K562 (cell line): ENCODE measurements around the gene GALNT7. TPM values are rescaled to one million over a fixed set of nuclear protein-coding genes. Genes with fewer than 3 reads are reported as not detected.

Experiments used
- ATAC-seq: fragments of 200-7000 bp; cut with Tn5 transposase; 3 replicates; pipeline ENCODE4 v1.9.1; 2020; ENCODE audit warnings: moderate library complexity
- BruUV-seq: library from RNA; stranded (reverse); fragments of 400-500 nt; replicated peaks from 2 replicates; lab custom pipeline; 2021; lab: Mats Ljungman, UMichigan
- CTCF ChIA-PET: fragments of 300-600 bp; formaldehyde crosslinking; extraction: SDS; loops from one replicate; lab custom pipeline; 2021; ENCODE audit warnings: low intra/inter-chr PET ratio; lab: Yijun Ruan, JAX
- POLR2A ChIA-PET: fragments of 300-600, 350-650 bp; sonication (Branson Sonifier 250); formaldehyde crosslinking; extraction: SDS; loops from one replicate; lab custom pipeline; 2021; ENCODE audit warnings: antibody characterized with exemption, inconsistent platforms; lab: Yijun Ruan, JAX
- DNase-seq, 4 experiments: peaks; one replicate each; pipeline versions ENCODE4 v3.0.0 to v3.0.0-alpha.2; 2011 to 2018; ENCODE audit warnings: low spot score in 3 of 4, mixed read lengths in 3 of 4; ENCODE audit errors: extremely low read depth in 1 of 4
- FAIRE-seq: peaks from 2 replicates; lab custom pipeline; 2011; peaks lifted over from hg19 to GRCh38; lab: Jason Lieb, UNC
- H2AFZ ChIP-seq: 2 replicates; pipeline ENCODE4 v1.6.0; 2011; ENCODE audit warnings: low read depth, low read length, control low read depth, inconsistent platforms
- H3K27ac ChIP-seq: fragments of 200-600 bp; 3 replicates; pipeline ENCODE4 v1.8.0; 2011; ENCODE audit warnings: low read depth, mild to moderate bottlenecking, control low read depth, inconsistent platforms, low read length, moderate library complexity, mixed read lengths; ENCODE audit errors: extremely low read depth
- H3K27me3 ChIP-seq, 2 experiments: fragments of 300-600 bp in 1 of 2; 2 replicates in 1 of 2; 3 replicates in 1 of 2; pipeline versions ENCODE4 v1.6.0 to v1.8.0; 2011; ENCODE audit warnings: inconsistent platforms in 2 of 2, low read length in 2 of 2, mild to moderate bottlenecking in 1 of 2, mixed read lengths in 1 of 2, moderate library complexity in 1 of 2; ENCODE audit not compliant: control insufficient read depth in 2 of 2, insufficient read depth in 2 of 2
- H3K36me3 ChIP-seq: fragments of 300-600 bp; 3 replicates; pipeline ENCODE4 v1.8.0; 2011; ENCODE audit warnings: mild to moderate bottlenecking, low read length, inconsistent platforms; ENCODE audit not compliant: control insufficient read depth, insufficient read depth
- H3K4me1 ChIP-seq, 2 experiments: fragments of 200-600 bp in 1 of 2; replicated peaks in 1 of 2; 2 replicates in 1 of 2; 3 replicates in 1 of 2; pipeline versions ENCODE4 v1.5.1 to v1.8.0; 2011; ENCODE audit warnings: inconsistent platforms in 2 of 2, low read length in 2 of 2, mild to moderate bottlenecking in 1 of 2, mixed read lengths in 1 of 2, moderate library complexity in 1 of 2; ENCODE audit not compliant: control insufficient read depth in 2 of 2, insufficient read depth in 2 of 2
- H3K4me2 ChIP-seq: 2 replicates; pipeline ENCODE4 v1.6.1; 2011; ENCODE audit warnings: low read length, control low read depth, inconsistent platforms, mixed read lengths; ENCODE audit not compliant: insufficient read depth
- H3K4me3 ChIP-seq: fragments of 200-600 bp; sonication (generic), shearing (Covaris generic); 2 replicates; pipeline ENCODE4 v1.5.1; 2016; ENCODE audit warnings: control low read depth, inconsistent platforms
- H3K79me2 ChIP-seq: fragments of 200-600 bp; 3 replicates; pipeline ENCODE4 v1.8.0; 2011; ENCODE audit warnings: low read length, inconsistent platforms; ENCODE audit not compliant: control insufficient read depth, insufficient read depth
- H3K9ac ChIP-seq, 2 experiments: 2 replicates each; pipeline versions ENCODE4 v1.6.0 to v1.6.1; 2011; ENCODE audit warnings: low read depth in 2 of 2, low read length in 2 of 2, control low read depth in 1 of 2, inconsistent platforms in 1 of 2, mild to moderate bottlenecking in 1 of 2, mixed read lengths in 1 of 2; ENCODE audit not compliant: insufficient read depth in 1 of 2
- H3K9me1 ChIP-seq: one replicate; pipeline ENCODE4 v1.6.0; 2011; ENCODE audit warnings: inconsistent platforms, mild to moderate bottlenecking, low read length, moderate library complexity; ENCODE audit not compliant: control insufficient read depth, insufficient read depth
- H3K9me3 ChIP-seq: replicated peaks from 2 replicates; pipeline ENCODE4 v1.5.1; 2011; ENCODE audit warnings: low read depth, low read length, inconsistent platforms; ENCODE audit not compliant: control insufficient read depth, insufficient read depth
- H4K20me1 ChIP-seq: replicated peaks from 2 replicates; pipeline ENCODE4 v1.6.1; 2011; ENCODE audit warnings: low read length, inconsistent platforms, mixed read lengths; ENCODE audit not compliant: control insufficient read depth, insufficient read depth
- CEBPG ChIP-seq, 3 experiments: fragments of 200-800 bp in 1 of 3; sonication (Bioruptor generic) in 1 of 3; sonication (generic) in 1 of 3; formaldehyde crosslinking in 1 of 3; IDR thresholded peaks in 2 of 3; conservative IDR thresholded peaks in 1 of 3; 2 replicates each; pipeline versions ENCODE4 v1.6.1 to v1.8.0; 2016 to 2022; ENCODE audit warnings: missing compliant biosample characterization in 2 of 3, missing genetic modification characterization in 2 of 3, mild to moderate bottlenecking in 1 of 3, missing genetic modification reagents in 1 of 3
- DNMT1 ChIP-seq: fragments of 450-650 bp; IDR thresholded peaks from 2 replicates; pipeline ENCODE4 v1.6.1; 2016; ENCODE audit warnings: antibody characterized with exemption, mild to moderate bottlenecking
- FOXK2 ChIP-seq, 2 experiments: fragments of 450-650 bp; IDR thresholded peaks in 1 of 2; conservative IDR thresholded peaks in 1 of 2; 2 replicates each; pipeline ENCODE4 v1.6.1; 2016; ENCODE audit warnings: low read depth in 2 of 2, mild to moderate bottlenecking in 1 of 2
- HMG20A ChIP-seq: fragments of 450-650 bp; formaldehyde crosslinking; conservative IDR thresholded peaks from 2 replicates; pipeline ENCODE4 v1.4.0; 2020; ENCODE audit warnings: mild to moderate bottlenecking, mixed read lengths
- KDM5B ChIP-seq: fragments of 200-600 bp; sonication (generic); IDR thresholded peaks from 2 replicates; pipeline ENCODE4 v1.6.1; 2012; ENCODE audit warnings: low read depth, mild to moderate bottlenecking, moderate library complexity, low read length, control low read depth, inconsistent platforms; ENCODE audit not compliant: insufficient replicate concordance
- KLF16 ChIP-seq: IDR thresholded peaks from 2 replicates; pipeline ENCODE4 v1.6.1; 2016; ENCODE audit warnings: antibody characterized with exemption
- MAFF ChIP-seq: IDR thresholded peaks from 2 replicates; pipeline ENCODE4 v1.6.1; 2012; ENCODE audit warnings: low read length, improper control_type of control experiment
- MBD2 ChIP-seq: sonication (generic); IDR thresholded peaks from 2 replicates; pipeline ENCODE4 v1.6.1; 2016; ENCODE audit warnings: low read depth, borderline replicate concordance
- MCM2 ChIP-seq: fragments of 450-650 bp; IDR thresholded peaks from 2 replicates; pipeline ENCODE4 v1.6.1; 2017; ENCODE audit warnings: low read depth, mild to moderate bottlenecking
- MEIS2 ChIP-seq: fragments of 450-650 bp; IDR thresholded peaks from 2 replicates; pipeline ENCODE4 v1.6.1; 2014; ENCODE audit warnings: mild to moderate bottlenecking; ENCODE audit not compliant: partially characterized antibody
- RNF2 ChIP-seq: sonication (generic); IDR thresholded peaks from 2 replicates; pipeline ENCODE4 v1.6.1; 2016
- SNRNP70 ChIP-seq: fragments of 200-400 bp; formaldehyde crosslinking; optimal IDR thresholded peaks from 2 replicates; pipeline ENCODE3; 2017; ENCODE audit warnings: low read depth, low read length
- SRF ChIP-seq, 2 experiments: fragments of 250-450, 450-650 bp in 1 of 2; sonication (Bioruptor Pico) in 1 of 2; sonication (generic) in 1 of 2; formaldehyde crosslinking; IDR thresholded peaks; 2 replicates each; pipeline versions ENCODE4 v1.5.0 to v1.5.1; 2020 to 2022; ENCODE audit warnings: mild to moderate bottlenecking in 1 of 2, missing genetic modification reagents in 1 of 2
- TEAD4 ChIP-seq, 2 experiments: sonication (generic) in 1 of 2; formaldehyde crosslinking in 1 of 2; IDR thresholded peaks; 2 replicates each; pipeline versions ENCODE4 v1.6.1 to v1.8.0; 2012 to 2022; ENCODE audit warnings: borderline replicate concordance in 1 of 2, inconsistent platforms in 1 of 2, low read length in 1 of 2, mild to moderate bottlenecking in 1 of 2, missing genetic modification reagents in 1 of 2
- ZFP36 ChIP-seq: fragments of 150-350 bp; IDR thresholded peaks from 2 replicates; pipeline ENCODE4 v1.6.1; 2018; ENCODE audit warnings: low read length, low read depth; ENCODE audit not compliant: partially characterized antibody
- ZKSCAN1 ChIP-seq: fragments of 150-350 bp; IDR thresholded peaks from 2 replicates; pipeline ENCODE4 v1.6.1; 2016; ENCODE audit warnings: low read depth, low read length
- ZNF12 ChIP-seq: sonication (generic); formaldehyde crosslinking; IDR thresholded peaks from 2 replicates; pipeline ENCODE4 v1.4.0; 2020; ENCODE audit warnings: mild to moderate bottlenecking, missing genetic modification reagents
- ZNF121 ChIP-seq: sonication (generic); formaldehyde crosslinking; conservative IDR thresholded peaks from 2 replicates; pipeline ENCODE4 v1.8.0; 2022; ENCODE audit warnings: missing genetic modification reagents
- WGBS: fragments of 100-300 bp; shearing (Covaris generic); methylation state at CpG from one replicate; pipeline ENCODE4 v1.1.6; 2016; ENCODE audit warnings: low coverage, mixed read lengths; ENCODE audit not compliant: insufficient coverage; ENCODE audit errors: missing lambda C conversion rate; 5-methylcytosine and 5-hydroxymethylcytosine counted together
- in situ Hi-C: fragments of 300-500 bp; cut with MboI; formaldehyde crosslinking; loops from 4 replicates; pipeline ENCODE4 v1.15.0; 2018; ENCODE audit warnings: inconsistent platforms, mixed read lengths
- intact Hi-C: fragments of 100-400 bp; cut with micrococcal nuclease; formaldehyde crosslinking; loops from 2 replicates; pipeline ENCODE4 v1.14.2; 2022
- polyA plus RNA-seq, 8 experiments: library from polyadenylated mRNA; depleted of rRNA in 4 of 8; stranded (reverse) in 5 of 8; unstranded in 3 of 8; fragments of >200 nt; fragmentation: Nextera tagmentation in 2 of 8; fragmentation: Illumina TruSeq in 1 of 8; extraction: Ambion mirVana in 2 of 8; extraction: Trizol in 1 of 8; gene quantifications; 2 replicates each; pipeline versions ENCODE4 v1.2.1 to v1.2.3, GENCODE V29; 2011 to 2014; ENCODE audit warnings: inconsistent platforms in 1 of 8, missing spikeins in 1 of 8
- total RNA-seq, 7 experiments: library from RNA; depleted of rRNA in 6 of 7; stranded (reverse); fragments of >200 nt in 6 of 7; fragmentation: Illumina TruSeq in 2 of 7; extraction: Trizol in 2 of 7; gene quantifications; 2 replicates each; pipeline versions ENCODE4 v1.2.1 to v1.2.3, GENCODE V29; 2011 to 2021; ENCODE audit warnings: low replicate concordance in 1 of 7
- TF ChIP-seq, protein P1 (sequence below): fragments of 150-350 bp; conservative IDR thresholded peaks from 2 replicates; pipeline ENCODE4 v1.6.1; 2014; ENCODE audit warnings: low read length

GALNT7 gene
- total and polyA plus RNA-seq, 9 of the 15 experiments (the other 6 are each of a cell fraction or from before 2014, with no cell fraction given): 16.7 to 38.7 (median 31.1) TPM

DNA sequence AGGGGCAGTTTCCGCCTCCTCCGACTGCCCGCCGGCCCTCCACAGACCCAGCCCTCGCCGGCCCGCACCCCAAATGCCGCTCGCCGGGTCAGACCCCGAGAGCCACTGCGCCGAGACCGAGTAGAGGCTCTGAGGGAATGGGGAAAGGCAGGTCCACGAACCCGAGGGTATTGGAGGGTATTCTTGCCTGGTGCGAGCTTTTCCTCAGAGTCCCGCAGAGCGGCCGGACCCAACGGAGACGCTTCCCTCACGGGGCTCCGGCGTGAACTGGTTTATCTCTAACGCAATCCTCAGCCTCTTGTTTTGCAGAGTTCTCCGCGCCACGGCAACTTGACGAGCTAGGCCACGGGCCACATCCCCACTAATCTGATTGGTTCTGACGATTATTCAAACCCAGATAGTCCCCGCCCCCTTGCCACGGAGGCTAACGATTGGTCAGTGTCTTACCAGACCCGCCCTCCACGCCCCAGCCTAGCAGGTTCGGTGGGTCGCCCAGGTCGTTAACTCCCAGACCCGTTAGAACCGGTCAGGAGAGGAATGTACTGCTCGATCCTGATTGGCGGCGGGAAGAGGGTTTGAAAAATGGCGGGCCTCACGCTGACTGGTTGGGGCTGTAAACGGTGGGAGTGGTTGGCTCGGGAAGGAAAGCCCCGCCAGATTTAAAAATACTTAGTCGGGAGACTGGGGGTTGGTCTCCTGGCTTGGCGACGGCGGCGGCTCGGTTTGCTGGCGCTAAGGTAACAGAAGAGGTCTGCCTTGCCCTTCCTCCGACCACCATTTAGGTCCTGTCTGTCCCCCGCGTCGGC is 165.7 kb downstream of the GALNT7 start, which contains the start of gene HMGB2:
Gene HMGB2, minus strand, starts transcription at position 274 of the 806 bp plus-strand sequence. CDS start 709 bp downstream, outside the sequence.
- WGBS: under 1% methylated on average over 60 of the region's 61 CpGs
- Histone ChIP-seq H3K4me2 (peak within 1 kb of the TSS; percentile 91), H3K27ac (peak within 1 kb of the TSS; percentile 99), H4K20me1 (no peaks in the 10 kb centered on the region; the same call in 1 of the 2 replicates), H3K9ac (peak within 1 kb of the TSS; percentile 99 to 100), H3K27me3 (no peaks in the 10 kb centered on the region), H3K9me1 (no peaks in the 10 kb centered on the region), H3K9me3 (no peaks in the 10 kb centered on the region), H2AFZ (peak within 1 kb of the TSS; percentile 90), H3K4me3 (peak within 1 kb of the TSS; percentile 95), H3K79me2 (peaks cover 55% of the 10 kb centered on the region), H3K4me1 (peaks cover 4 to 13% of the 10 kb centered on the region in 2 experiments; a peak in 4 of 5 replicates), H3K36me3 (peaks cover 42% of the 10 kb centered on the region)
- BruUV-seq: no TSS peak
- POLR2A ChIA-PET: interaction anchor here (0.6 to 8.8 kb wide), 33 partner anchors 9 to 1178 kb away, joined by 3 to 123 read pairs (median 4); partner anchors contain the start of genes CEP44, FBXO8 and SAP30
- DNase-seq: peak; percentile 98 to 100 (median 99)
- FAIRE-seq: peak; percentile 99
- in situ Hi-C loops (loop anchor here (5.0 kb wide), 1 partner anchor 33 kb away; no protein-coding TSS in a partner anchor), intact Hi-C loops (loop anchor here (1.0 to 10.0 kb wide), 3 partner anchors 35 to 951 kb away; partner anchors contain the start of genes CEP44 and FBXO8)
- CTCF ChIA-PET: no interaction called here
- ATAC-seq: peak; percentile 88
- TF ChIP-seq SRF (CRISPR knock-in tag; IDR thresholded peaks at IDR 0.05): 0 out of 4 replicates have a peak, but pooled peaks of 1 of the 2 experiments have one; percentile 36
- no peak for TF ChIP-seq MCM2
- TF ChIP-seq MBD2: peak; percentile 95
- TF ChIP-seq MEIS2: no peak
- no peak for TF ChIP-seq ZNF12 (CRISPR knock-in tag)
- no peak for TF ChIP-seq HMG20A
- TF ChIP-seq KLF16: peak; percentile 95
- TF ChIP-seq RNF2: peak; percentile 35
- no peak for TF ChIP-seq ZNF121 (CRISPR knock-in tag)
- no peak for TF ChIP-seq MAFF
- TF ChIP-seq TEAD4 (IDR thresholded peaks at IDR 0.05; ENCODE audit: low read length): peak; percentile 70
- TF ChIP-seq TEAD4 (CRISPR knock-in tag; IDR thresholded peaks at IDR 0.05; ENCODE audit: borderline replicate concordance): no peak
- peak; percentile 78 for TF ChIP-seq CEBPG (CRISPR knock-in tag; IDR thresholded peaks at IDR 0.05)
- TF ChIP-seq CEBPG (tag; conservative IDR thresholded peaks at IDR 0.05 in 1 of 2, IDR thresholded peaks at IDR 0.05 in 1 of 2): peak; percentile 79 to 88
- no peak for TF ChIP-seq ZKSCAN1
- TF ChIP-seq KDM5B: peak; percentile 97
- TF ChIP-seq ZFP36: no peak
- TF ChIP-seq DNMT1: 0 out of 2 replicates have a peak, but pooled peaks have one; percentile 38
- no peak for TF ChIP-seq SNRNP70
- TF ChIP-seq FOXK2 (conservative IDR thresholded peaks at IDR 0.05 in 1 of 2, IDR thresholded peaks at IDR 0.05 in 1 of 2; ENCODE audit: low read depth in 2 of 2): peak in 1 of 2 experiments; percentile 67; a peak in 2 of 4 replicates
- TF ChIP-seq, protein P1, sequence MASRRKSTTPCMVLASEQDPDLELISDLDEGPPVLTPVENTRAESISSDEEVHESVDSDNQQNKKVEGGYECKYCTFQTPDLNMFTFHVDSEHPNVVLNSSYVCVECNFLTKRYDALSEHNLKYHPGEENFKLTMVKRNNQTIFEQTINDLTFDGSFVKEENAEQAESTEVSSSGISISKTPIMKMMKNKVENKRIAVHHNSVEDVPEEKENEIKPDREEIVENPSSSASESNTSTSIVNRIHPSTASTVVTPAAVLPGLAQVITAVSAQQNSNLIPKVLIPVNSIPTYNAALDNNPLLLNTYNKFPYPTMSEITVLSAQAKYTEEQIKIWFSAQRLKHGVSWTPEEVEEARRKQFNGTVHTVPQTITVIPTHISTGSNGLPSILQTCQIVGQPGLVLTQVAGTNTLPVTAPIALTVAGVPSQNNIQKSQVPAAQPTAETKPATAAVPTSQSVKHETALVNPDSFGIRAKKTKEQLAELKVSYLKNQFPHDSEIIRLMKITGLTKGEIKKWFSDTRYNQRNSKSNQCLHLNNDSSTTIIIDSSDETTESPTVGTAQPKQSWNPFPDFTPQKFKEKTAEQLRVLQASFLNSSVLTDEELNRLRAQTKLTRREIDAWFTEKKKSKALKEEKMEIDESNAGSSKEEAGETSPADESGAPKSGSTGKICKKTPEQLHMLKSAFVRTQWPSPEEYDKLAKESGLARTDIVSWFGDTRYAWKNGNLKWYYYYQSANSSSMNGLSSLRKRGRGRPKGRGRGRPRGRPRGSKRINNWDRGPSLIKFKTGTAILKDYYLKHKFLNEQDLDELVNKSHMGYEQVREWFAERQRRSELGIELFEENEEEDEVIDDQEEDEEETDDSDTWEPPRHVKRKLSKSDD: no peak
